Glomerular endothelial cell (primary cell): ENCODE results near the gene OR4A16. TPM values are rescaled to one million over a fixed set of nuclear protein-coding genes. Genes with fewer than 3 reads are reported as not detected.

Source experiments
- DNase-seq: peaks from one replicate; pipeline ENCODE4 v3.0.0-alpha.2; 2011; ENCODE audit warnings: low read depth, low spot score; ENCODE audit errors: extremely low read depth
- total RNA-seq: library from RNA; depleted of rRNA; stranded (reverse); fragments of >200 nt; gene quantifications from 2 replicates; pipeline ENCODE4 v1.2.3, GENCODE V29; 2015

Gene OR4A16
- total RNA-seq, result not detected in 2 replicates

DNA sequence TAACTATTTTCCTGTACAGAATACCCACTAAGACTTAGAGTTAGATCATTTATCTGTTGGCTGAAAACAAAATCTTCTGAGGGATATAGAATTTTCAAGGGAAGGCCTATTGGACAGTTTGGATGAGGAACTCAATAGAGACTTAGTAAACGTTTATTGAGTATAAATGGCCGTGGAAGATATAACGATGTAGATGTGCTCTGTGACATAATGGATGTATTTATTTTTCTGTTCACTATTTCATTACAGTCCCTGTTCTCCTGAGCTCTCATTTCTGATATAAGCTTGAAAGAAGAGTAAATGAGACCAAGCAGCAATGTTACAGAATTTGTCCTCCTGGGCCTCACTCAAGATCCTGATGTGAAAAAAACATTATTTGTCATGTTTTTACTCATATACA lies at the start of gene OR4A16:
TSS of gene OR4A16 (plus strand) at position 301 of the 400 bp plus-strand sequence. CDS start at position 301, 0 bp downstream.
- DNase-seq, result no peak

- no peak for DNase-seq
Observed at GRCh38 chr11:55324500-55324899, 18.5 kb upstream of the OR4A16 start.

DNA sequence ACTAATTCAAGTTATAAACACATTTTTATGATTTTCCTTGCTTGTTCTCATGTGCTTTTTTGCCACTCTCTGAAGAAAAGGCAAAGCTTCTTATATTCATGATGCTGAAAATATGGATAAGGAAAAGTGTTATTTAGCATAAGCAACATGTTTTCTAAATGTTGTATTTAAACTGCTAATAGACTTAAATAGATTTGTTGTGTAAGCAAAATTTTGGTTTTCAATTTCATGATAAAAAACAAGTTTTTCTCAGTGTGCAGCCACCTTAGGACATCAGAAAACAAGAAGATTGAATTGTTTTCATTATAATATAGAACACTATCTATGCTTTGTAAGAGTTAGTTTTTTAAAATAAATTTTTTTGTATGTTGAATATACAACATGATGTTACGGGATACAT lies 2.3 kb downstream of the OR4A16 start:
- no peak for DNase-seq

- no peak for DNase-seq
Observed at GRCh38 chr11:55349032-55349431, 6.0 kb downstream of the OR4A16 start.

DNA sequence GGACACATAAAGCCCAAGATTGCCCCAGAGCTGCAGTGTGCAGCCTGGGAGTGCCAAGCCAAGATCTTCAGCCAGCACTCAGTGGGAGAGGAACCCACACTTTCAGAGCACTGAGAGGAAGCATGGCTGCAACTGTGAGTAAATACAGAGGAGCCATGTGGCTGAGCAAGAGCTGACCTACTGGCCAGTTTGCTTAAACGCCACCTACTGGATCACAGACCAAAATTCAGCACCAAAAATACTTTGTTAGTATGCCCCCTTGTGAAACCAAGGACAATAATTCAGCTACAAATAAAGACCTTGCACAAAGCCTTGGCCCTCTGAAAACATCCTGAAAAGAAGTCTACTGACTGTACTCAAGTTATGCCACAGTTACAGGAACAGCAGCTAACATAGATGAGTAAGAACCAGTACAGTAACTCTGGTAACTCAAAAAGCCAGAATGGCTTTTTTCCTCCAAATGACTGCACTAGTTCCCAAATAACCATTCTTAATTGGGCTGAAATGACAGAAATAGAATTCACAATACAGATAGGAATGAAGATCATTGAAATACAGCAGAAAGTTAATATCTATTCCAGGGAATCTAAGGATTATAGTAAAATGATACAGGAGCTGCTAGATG lies 14.7 kb downstream of the OR4A16 start:
- no peak for DNase-seq

DNA sequence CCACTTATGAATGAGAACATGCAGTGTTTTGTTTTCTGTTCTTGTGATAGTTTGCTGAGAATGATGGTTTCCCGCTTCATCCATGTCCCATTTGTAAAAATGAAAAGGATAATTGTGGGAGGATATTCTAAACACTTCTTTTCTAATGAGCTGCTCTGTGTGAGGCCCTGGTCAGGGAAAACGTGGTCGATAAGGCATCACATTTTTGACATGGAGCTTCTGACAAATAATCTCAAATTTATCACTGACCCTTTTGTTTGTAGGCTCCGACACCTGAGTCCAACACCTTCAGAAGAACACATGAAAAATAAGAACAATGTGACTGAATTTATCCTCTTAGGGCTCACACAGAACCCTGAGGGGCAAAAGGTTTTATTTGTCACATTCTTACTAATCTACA lies 24.7 kb downstream of the OR4A16 start, which contains the start of gene OR4A15:
TSS of gene OR4A15 (plus strand) at position 301 of the 400 bp plus-strand sequence. CDS start at position 301, 0 bp downstream.
- no peak for DNase-seq

Other genes with a start within 250 kb of the OR4A16 start
- not detected in 2 replicates for gene TRIM48, start 81.0 kb upstream of the OR4A16 start, total RNA-seq
- not detected in 2 replicates for gene OR4A15, start 24.8 kb downstream of the OR4A16 start, total RNA-seq
- not detected in 2 replicates for gene OR4C15, start 211.3 kb downstream of the OR4A16 start, total RNA-seq
- gene OR4C16, start 228.9 kb downstream of the OR4A16 start, total RNA-seq, result not detected in 2 replicates